Prostate gland (tissue), 2 donors: ENCODE results near the gene HK1.

Source experiments
- CTCF ChIP-seq, 4 experiments: fragments of 200-600 bp in 2 of 4; fragments of 450-650 bp in 2 of 4; sonication (generic) in 2 of 4; IDR thresholded peaks; 1 replicate in 3 of 4; 2 replicates in 1 of 4; pipeline ENCODE4 v1.5.1; 2016 to 2019; ENCODE audit warnings: antibody characterized with exemption in 4 of 4, mild to moderate bottlenecking in 2 of 4, moderate library complexity in 2 of 4
- POLR2A ChIP-seq: fragments of 450-650 bp; IDR thresholded peaks from one replicate; pipeline ENCODE4 v1.6.1; 2016; ENCODE audit warnings: antibody characterized with exemption, mild to moderate bottlenecking
- POLR2AphosphoS5 ChIP-seq: sonication (generic); formaldehyde crosslinking; IDR thresholded peaks from one replicate; pipeline ENCODE4 v1.6.1; 2017; ENCODE audit warnings: antibody characterized with exemption

- TF ChIP-seq CTCF (IDR thresholded peaks at IDR 0.05) (no peak), POLR2A (no peak), POLR2AphosphoS5 (no peak)
These were observed 124.8 kb downstream of the HK1 start for GRCh38 chr10:69403066-69403465.
